H1 (cell line): Measurements from ENCODE around the gene SRGAP2. TPM values are rescaled to one million over a fixed set of nuclear protein-coding genes. Genes with fewer than 3 reads are reported as not detected.
A peak's percentile ranks its signal among the peaks of the same experiment; 100 is the strongest.
"Not testable (repeated sequence)": the region's sequence is repeated elsewhere in the genome, so short reads cannot be mapped to it uniquely, and the experiment has no call there.

Experiments used
- CTCF ChIA-PET: fragments of 300-600 bp; sonication (Branson Sonifier 250); formaldehyde crosslinking; loops from one replicate; lab custom pipeline; 2021; ENCODE audit not compliant: partially characterized antibody; lab: Charles Lee
- POLR2A ChIA-PET: fragments of 300-600 bp; sonication (Branson Sonifier 250); formaldehyde crosslinking; loops from one replicate; lab custom pipeline; 2021; ENCODE audit warnings: inconsistent platforms; ENCODE audit not compliant: partially characterized antibody; lab: Charles Lee
- DNase-seq, 2 experiments: peaks; one replicate each; pipeline versions ENCODE4 v3.0.0 to v3.0.0-alpha.2; 2010 to 2022; ENCODE audit warnings: low spot score in 2 of 2, low read depth in 1 of 2, mixed read lengths in 1 of 2
- FAIRE-seq: peaks from 2 replicates; lab custom pipeline; 2011; peaks lifted over from hg19 to GRCh38; lab: Jason Lieb, UNC
- H2AFZ ChIP-seq: 2 replicates; pipeline ENCODE4 v1.8.1; 2012; ENCODE audit warnings: low read length, inconsistent platforms
- H2AK5ac ChIP-seq: 2 replicates; pipeline ENCODE4 v1.6.1; 2013; ENCODE audit warnings: low read depth, low read length
- H2BK120ac ChIP-seq: replicated peaks from 2 replicates; pipeline ENCODE3; 2013; ENCODE audit warnings: low read depth, low read length, inconsistent platforms
- H2BK12ac ChIP-seq: 2 replicates; pipeline ENCODE4 v1.6.1; 2013; ENCODE audit warnings: low read depth, low read length
- H2BK15ac ChIP-seq: 2 replicates; pipeline ENCODE4 v1.6.1; 2013; ENCODE audit warnings: low read length
- H2BK20ac ChIP-seq: 2 replicates; pipeline ENCODE4 v1.6.1; 2013; ENCODE audit warnings: low read length
- H2BK5ac ChIP-seq: 2 replicates; pipeline ENCODE4 v1.6.1; 2013; ENCODE audit warnings: low read depth, low read length
- H3K14ac ChIP-seq: 2 replicates; pipeline ENCODE4 v1.6.1; 2013; ENCODE audit warnings: inconsistent platforms; ENCODE audit not compliant: insufficient read length
- H3K18ac ChIP-seq: 2 replicates; pipeline ENCODE4 v1.6.1; 2013; ENCODE audit warnings: low read length; ENCODE audit errors: extremely low read depth
- H3K23ac ChIP-seq: 2 replicates; pipeline ENCODE4 v1.6.1; 2013; ENCODE audit warnings: inconsistent platforms; ENCODE audit not compliant: insufficient read length
- H3K23me2 ChIP-seq: 2 replicates; pipeline ENCODE4 v1.6.1; 2013; ENCODE audit warnings: low read depth, low read length
- H3K27ac ChIP-seq: 2 replicates; pipeline ENCODE4 v1.6.1; 2011; ENCODE audit warnings: low read depth, low read length, inconsistent platforms
- H3K27me3 ChIP-seq, 4 experiments: replicated peaks in 1 of 4; 1 replicate in 1 of 4; 2 replicates in 3 of 4; pipeline versions ENCODE4 v1.6.1 to v1.8.1; 2011 to 2013; ENCODE audit warnings: low read length in 3 of 4, mild to moderate bottlenecking in 3 of 4, inconsistent platforms in 2 of 4, mixed read lengths in 2 of 4, moderate library complexity in 1 of 4; ENCODE audit not compliant: control insufficient read depth in 3 of 4, insufficient read depth in 3 of 4; ENCODE audit errors: extremely low read depth in 1 of 4
- H3K36me3 ChIP-seq, 4 experiments: 2 replicates each; pipeline versions ENCODE4 v1.6.1 to v1.8.1; 2011 to 2013; ENCODE audit warnings: mild to moderate bottlenecking in 4 of 4, low read length in 3 of 4, moderate library complexity in 2 of 4, control low read depth in 1 of 4, inconsistent platforms in 1 of 4; ENCODE audit not compliant: insufficient read depth in 4 of 4, control insufficient read depth in 2 of 4
- H3K4ac ChIP-seq: replicated peaks from 2 replicates; pipeline ENCODE3; 2013; ENCODE audit warnings: low read length, low read depth, mixed read lengths, inconsistent platforms; ENCODE audit not compliant: insufficient read length
- H3K4me1 ChIP-seq, 4 experiments: replicated peaks in 1 of 4; 1 replicate in 1 of 4; 2 replicates in 3 of 4; pipeline versions ENCODE4 v1.6.1 to v1.8.1; 2011 to 2013; ENCODE audit warnings: low read length in 3 of 4, inconsistent platforms in 2 of 4, mixed read lengths in 1 of 4; ENCODE audit not compliant: insufficient read depth in 4 of 4, control insufficient read depth in 3 of 4
- H3K4me2 ChIP-seq, 2 experiments: 2 replicates each; pipeline versions ENCODE4 v1.6.1 to v1.8.1; 2011 to 2013; ENCODE audit warnings: low read depth in 2 of 2, low read length in 2 of 2, control low read depth in 1 of 2, inconsistent platforms in 1 of 2, mild to moderate bottlenecking in 1 of 2; ENCODE audit not compliant: insufficient read depth in 1 of 2
- H3K4me3 ChIP-seq, 4 experiments: fragments of 200-600, 300-600 bp in 1 of 4; sonication (generic), shearing (Covaris generic), sonication (Bioruptor Twin) in 1 of 4; 2 replicates each; pipeline versions ENCODE4 v1.5.1 to v1.8.1; 2011 to 2016; ENCODE audit warnings: low read length in 4 of 4, low read depth in 3 of 4, control low read depth in 2 of 4, inconsistent platforms in 2 of 4, mild to moderate bottlenecking in 2 of 4, mixed read lengths in 1 of 4, moderate library complexity in 1 of 4; ENCODE audit not compliant: insufficient read depth in 2 of 4; ENCODE audit errors: extremely low read depth in 1 of 4
- H3K56ac ChIP-seq: replicated peaks from 2 replicates; pipeline ENCODE3; 2013; ENCODE audit warnings: low read depth, mild to moderate bottlenecking, mixed read lengths, low read length, inconsistent platforms; ENCODE audit not compliant: insufficient read length
- H3K79me1 ChIP-seq: 2 replicates; pipeline ENCODE4 v1.6.1; 2013; ENCODE audit warnings: low read depth, low read length, control low read depth
- H3K79me2 ChIP-seq, 2 experiments: 2 replicates each; pipeline versions ENCODE4 v1.6.1 to v1.8.1; 2012 to 2013; ENCODE audit warnings: low read length in 2 of 2, mild to moderate bottlenecking in 2 of 2, inconsistent platforms in 1 of 2; ENCODE audit not compliant: insufficient read depth in 2 of 2, control insufficient read depth in 1 of 2
- H3K9ac ChIP-seq, 4 experiments: replicated peaks in 1 of 4; 1 replicate in 1 of 4; 2 replicates in 3 of 4; pipeline versions ENCODE4 v1.6.1 to v1.8.1; 2011 to 2013; ENCODE audit warnings: low read depth in 3 of 4, low read length in 3 of 4, control low read depth in 2 of 4, mild to moderate bottlenecking in 2 of 4, moderate library complexity in 2 of 4, inconsistent platforms in 1 of 4; ENCODE audit errors: extremely low read depth in 1 of 4
- H3K9me3 ChIP-seq, 2 experiments: 2 replicates each; pipeline versions ENCODE4 v1.6.1 to v1.8.1; 2012 to 2013; ENCODE audit warnings: mild to moderate bottlenecking in 2 of 2, moderate library complexity in 2 of 2, control low read depth in 1 of 2, inconsistent platforms in 1 of 2, low read depth in 1 of 2, low read length in 1 of 2, mixed read lengths in 1 of 2; ENCODE audit not compliant: insufficient read depth in 2 of 2
- H4K20me1 ChIP-seq, 2 experiments: replicated peaks in 1 of 2; 2 replicates each; pipeline versions ENCODE3 to v1.8.1; 2011 to 2013; ENCODE audit warnings: inconsistent platforms in 2 of 2, low read length in 2 of 2, mild to moderate bottlenecking in 1 of 2; ENCODE audit not compliant: insufficient read depth in 2 of 2, control insufficient read depth in 1 of 2
- H4K5ac ChIP-seq: 2 replicates; pipeline ENCODE4 v1.6.1; 2013; ENCODE audit warnings: low read length, low read depth, mixed read lengths, inconsistent platforms; ENCODE audit not compliant: insufficient read length
- H4K8ac ChIP-seq: 2 replicates; pipeline ENCODE4 v1.8.0; 2013; ENCODE audit warnings: mild to moderate bottlenecking, moderate library complexity, low read length, inconsistent platforms; ENCODE audit not compliant: insufficient read depth; ENCODE audit errors: extremely low read depth
- H4K91ac ChIP-seq: replicated peaks from 2 replicates; pipeline ENCODE3; 2013; ENCODE audit warnings: low read length, mixed read lengths, inconsistent platforms; ENCODE audit not compliant: insufficient read length
- CTCF ChIP-seq, 3 experiments: IDR thresholded peaks; 1 replicate in 2 of 3; 2 replicates in 1 of 3; pipeline versions ENCODE4 v1.5.1 to v1.6.1; 2011; ENCODE audit warnings: low read length in 3 of 3, mild to moderate bottlenecking in 3 of 3, inconsistent platforms in 2 of 3, low read depth in 1 of 3, moderate library complexity in 1 of 3; ENCODE audit not compliant: insufficient read depth in 1 of 3; ENCODE audit errors: control extremely low read depth in 1 of 3
- RAD21 ChIP-seq, 2 experiments: IDR thresholded peaks in 1 of 2; conservative IDR thresholded peaks in 1 of 2; 2 replicates each; pipeline ENCODE4 v1.6.1; 2011; ENCODE audit warnings: low read depth in 2 of 2, low read length in 2 of 2, improper control_type of control experiment in 1 of 2, inconsistent platforms in 1 of 2, mild to moderate bottlenecking in 1 of 2, moderate library complexity in 1 of 2
- WGBS, 2 experiments: shearing (Covaris generic) in 1 of 2; methylation state at CpG; one replicate each; pipeline versions ENCODE4 v1.1.6 to v1.1.7; 2013 to 2015; ENCODE audit warnings: low lambda C conversion rate in 2 of 2, mixed read lengths in 2 of 2, inconsistent platforms in 1 of 2, low coverage in 1 of 2, missing lambda C conversion rate in 1 of 2; ENCODE audit not compliant: insufficient replicate concordance in 2 of 2, insufficient coverage in 1 of 2, insufficient read length in 1 of 2; ENCODE audit errors: extremely low coverage in 1 of 2, missing lambda C conversion rate in 1 of 2; 5-methylcytosine and 5-hydroxymethylcytosine counted together
- polyA plus RNA-seq, 7 experiments: library from polyadenylated mRNA; depleted of rRNA in 3 of 7; stranded (reverse) in 5 of 7; unstranded in 2 of 7; fragments of >200 nt in 5 of 7; fragments of 200-250 nt in 2 of 7; gene quantifications; 1 replicate in 5 of 7; 2 replicates in 1 of 7; 4 replicates in 1 of 7; pipeline versions ENCODE4 v1.2.1 to v1.2.3, GENCODE V29; 2011 to 2013; ENCODE audit warnings: missing spikeins in 2 of 7, mixed read lengths in 2 of 7
- total RNA-seq: library from RNA; stranded (reverse); fragmentation: NEBNext Ultra II Directional; extraction: Animal tissue kit (Norgen Biotek cat#: 25700); gene quantifications from 2 replicates; pipeline ENCODE4 v1.2.1, GENCODE V29; 2021

Gene SRGAP2
- total and polyA plus RNA-seq, 2 of the 8 experiments (the other 6 are each of a cell fraction or from before 2014, with no cell fraction given) = 10.8 to 54.0 TPM

- H3K79me2 ChIP-seq, H2BK15ac ChIP-seq, FAIRE-seq, H4K91ac ChIP-seq, H3K9me3 ChIP-seq, H2AK5ac ChIP-seq, DNase-seq, H3K27ac ChIP-seq, H3K56ac ChIP-seq, H3K14ac ChIP-seq, H4K8ac ChIP-seq, CTCF ChIA-PET, POLR2A ChIA-PET, H3K4me1 ChIP-seq, H3K4ac ChIP-seq, H4K5ac ChIP-seq, H4K20me1 ChIP-seq, H3K27me3 ChIP-seq, H3K18ac ChIP-seq, H2BK5ac ChIP-seq, H2BK20ac ChIP-seq, H3K4me3 ChIP-seq, H2BK120ac ChIP-seq, H3K23me2 ChIP-seq, H2BK12ac ChIP-seq, H3K23ac ChIP-seq, H3K9ac ChIP-seq: not testable (repeated sequence)
- WGBS, 2 experiments = 88% methylated on average over 1 of the region's 4 CpGs; no CpG with 5 or more reads in 1 of the 2 experiments
- TF ChIP-seq RAD21 (IDR thresholded peaks at IDR 0.05 in 1 of 2, conservative IDR thresholded peaks at IDR 0.05 in 1 of 2; ENCODE audit: low read depth in 2 of 2, low read length in 2 of 2) (peak; percentile 19 to 39; a peak in 3 of 4 replicates), CTCF (IDR thresholded peaks at IDR 0.05; ENCODE audit: control extremely low read depth in 1 of 3, insufficient read depth in 1 of 3, low read depth in 1 of 3, low read length in 3 of 3) (peak in 2 of 3 experiments; percentile 25 to 27; a peak in 2 of 4 replicates)
- TF ChIP-seq, all 59 proteins: peak for 2; not testable (repeated sequence) for 57
- not testable (repeated sequence) for H3K36me3 ChIP-seq, H2AFZ ChIP-seq, H3K79me1 ChIP-seq, H3K4me2 ChIP-seq
These were observed 27.8 kb upstream of the SRGAP2 start for GRCh38 chr1:206175459-206176113.
